NCI-H1694 treated with DMSO at 0.1 percent for 48 hours (cell line): ENCODE data around the gene RCN2.

Experiments used
- DNase-seq: peaks from one replicate; lab custom pipeline; 2025; lab: John Stamatoyannopoulos, UW

The RCN2 gene

DNA sequence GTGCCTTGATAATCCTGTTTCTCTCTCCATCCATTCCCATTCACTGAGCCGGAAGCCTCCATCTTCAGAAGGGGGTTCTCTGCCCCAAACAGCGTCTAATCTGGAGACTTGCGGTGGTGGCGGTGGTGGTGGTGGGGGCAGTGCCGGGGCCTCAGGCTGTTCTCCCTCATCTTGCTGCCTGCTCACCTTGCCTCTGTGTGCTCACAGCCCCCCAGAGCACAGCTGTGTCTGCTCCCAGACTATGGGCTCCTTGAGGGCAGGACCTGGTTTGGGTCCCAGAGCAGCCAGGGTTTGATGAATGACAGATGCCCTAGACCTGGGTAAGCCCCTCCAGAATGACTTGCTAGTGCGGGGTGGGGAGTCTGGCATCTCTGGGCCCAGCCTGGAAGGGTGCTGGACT is 62.9 kb downstream of the RCN2 start:
- DNase-seq: no peak

DNA sequence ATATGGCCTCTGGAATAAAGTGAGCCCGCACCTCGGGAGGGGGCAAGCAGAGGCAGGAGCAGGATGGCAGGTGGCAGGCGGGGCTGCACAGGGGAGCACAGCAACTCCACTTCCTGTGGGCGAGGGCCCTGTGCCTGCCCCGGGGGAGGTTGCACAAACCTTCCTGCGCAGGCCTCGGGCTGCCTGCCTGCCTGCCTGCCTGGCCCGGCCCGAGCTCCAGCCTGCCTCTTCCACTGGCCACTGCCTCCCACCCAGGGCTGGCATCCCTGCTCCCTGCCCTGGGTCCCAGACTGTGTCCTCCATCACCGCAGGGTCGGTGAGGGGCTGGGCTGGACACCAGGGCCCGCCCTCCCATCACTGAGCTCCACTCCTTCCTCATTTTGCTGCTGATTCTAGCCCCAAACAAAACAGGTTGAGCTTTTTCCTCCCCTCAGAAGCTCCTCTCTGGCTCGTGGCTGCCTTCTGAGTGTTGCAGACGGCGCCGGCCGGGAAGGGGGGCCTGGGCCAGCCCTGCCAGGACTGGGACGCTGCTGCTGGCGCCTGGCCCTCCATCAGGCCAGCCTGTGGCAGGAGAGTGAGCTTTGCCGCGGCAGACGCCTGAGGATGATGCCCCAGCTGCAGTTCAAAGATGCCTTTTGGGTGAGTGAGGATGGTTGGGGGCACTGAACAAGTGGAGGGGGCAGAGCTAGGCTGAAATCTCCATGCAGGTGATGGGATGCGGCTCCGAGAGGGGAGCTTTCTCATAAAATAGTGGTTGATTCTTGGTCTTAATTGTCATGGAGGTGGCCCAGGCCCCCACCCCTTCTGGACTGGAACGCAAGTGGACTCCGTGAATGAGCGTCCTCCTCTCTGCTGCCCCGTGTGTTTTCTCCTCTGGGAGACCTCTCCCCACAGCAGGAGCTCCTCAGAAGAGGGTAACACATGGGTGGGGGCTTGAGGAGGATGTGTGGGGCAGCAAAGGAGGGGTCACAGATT is 63.7 kb downstream of the RCN2 start, which contains the start of gene PSTPIP1:
Gene PSTPIP1, plus strand, starts transcription at position 156 of the 975 bp plus-strand sequence. Its CDS starts 448 bp downstream, at position 604.
- no peak for DNase-seq

DNA sequence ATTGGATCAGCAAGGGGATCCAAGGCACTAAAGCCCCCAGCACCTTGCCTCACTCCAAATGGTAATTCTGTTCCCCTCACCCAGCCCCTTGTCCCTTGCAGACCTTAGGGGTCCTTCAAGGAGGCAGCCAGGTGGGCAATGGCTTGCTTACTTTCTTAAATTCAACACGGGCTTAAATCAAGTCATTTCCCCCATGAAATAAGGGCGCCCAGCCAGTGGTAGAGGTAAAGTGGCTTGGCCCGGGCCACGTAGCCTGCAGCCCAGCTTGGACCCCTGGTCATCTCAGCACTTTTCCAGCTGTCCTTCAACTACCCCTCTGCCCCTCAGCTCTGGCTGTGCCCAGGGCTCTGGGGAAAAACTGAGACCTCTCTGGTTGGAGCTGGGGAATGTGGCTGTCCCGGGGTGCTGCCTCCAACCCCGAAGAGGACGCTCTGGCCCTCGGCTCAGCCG is 64.6 kb downstream of the RCN2 start:
- no peak for DNase-seq

DNA sequence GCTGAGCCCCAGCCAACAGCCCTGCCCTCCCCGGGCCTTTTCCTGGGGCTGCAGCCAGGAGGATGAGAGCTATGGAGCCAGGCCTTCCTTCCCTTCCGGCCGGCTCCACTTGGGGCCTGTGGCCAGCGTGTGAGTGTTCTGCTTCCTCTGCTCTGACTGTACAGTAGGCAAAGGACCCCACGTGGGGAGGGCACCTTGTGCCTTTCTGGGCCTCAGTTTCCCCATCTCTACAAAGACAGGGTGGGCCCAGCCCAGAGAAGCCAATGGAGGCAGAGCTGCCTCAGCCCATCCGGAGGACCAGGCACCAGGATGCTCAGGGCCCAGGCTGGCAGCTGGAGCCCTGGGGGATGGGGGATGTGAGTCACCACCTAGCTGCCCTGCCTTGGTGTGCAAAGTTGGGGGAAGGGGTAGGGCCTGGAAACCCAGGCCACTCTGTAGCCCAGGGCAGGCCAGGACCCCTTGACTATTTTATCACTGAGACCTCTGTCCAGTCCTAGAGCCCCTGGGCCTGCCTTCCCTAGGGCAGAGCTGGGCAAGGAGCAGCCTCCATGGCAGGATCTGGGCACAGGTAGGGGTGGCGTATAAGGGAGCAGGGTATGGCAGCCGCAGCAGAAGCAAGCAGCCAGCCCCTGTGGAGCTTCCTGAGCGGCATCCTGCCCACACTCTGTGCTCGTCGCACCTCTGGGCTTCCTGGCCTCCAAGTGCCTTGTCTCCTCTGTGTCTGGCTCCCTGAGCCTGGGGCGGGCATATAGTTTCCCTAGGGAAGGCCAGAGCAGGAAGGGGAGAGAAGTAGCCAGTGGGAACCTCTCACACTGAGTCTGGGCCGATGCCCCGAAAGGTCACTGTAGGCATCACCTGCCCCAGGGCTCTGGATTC is 65.2 kb downstream of the RCN2 start:
- no peak for DNase-seq

GRCh38 chr15:76998663-76999285 is 67.2 kb downstream of the RCN2 start:
- DNase-seq: no peak

- DNase-seq: no peak
Measured at GRCh38 chr15:76999996-77000395, 68.4 kb downstream of the RCN2 start.

DNA sequence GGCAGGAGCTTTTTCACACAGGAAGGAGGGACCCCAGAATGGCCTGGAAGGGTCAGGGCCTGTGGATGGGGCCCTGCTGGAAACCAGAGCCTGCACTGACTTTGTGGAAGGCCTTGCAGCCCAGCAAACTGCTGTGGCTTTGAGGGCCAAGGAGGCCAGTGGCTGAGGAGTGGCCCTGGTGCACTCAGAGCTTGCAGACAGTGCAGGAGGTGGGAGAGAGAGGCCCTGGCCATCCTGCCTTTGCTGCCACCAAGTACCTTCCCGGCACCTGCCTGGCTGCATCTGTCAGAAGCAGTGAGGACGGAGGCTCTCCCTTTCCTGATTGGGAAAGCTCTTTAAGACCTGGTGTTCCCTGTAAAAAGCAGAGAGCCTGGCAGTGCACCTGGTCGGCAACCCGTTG is 69.8 kb downstream of the RCN2 start:
- DNase-seq: no peak

DNA sequence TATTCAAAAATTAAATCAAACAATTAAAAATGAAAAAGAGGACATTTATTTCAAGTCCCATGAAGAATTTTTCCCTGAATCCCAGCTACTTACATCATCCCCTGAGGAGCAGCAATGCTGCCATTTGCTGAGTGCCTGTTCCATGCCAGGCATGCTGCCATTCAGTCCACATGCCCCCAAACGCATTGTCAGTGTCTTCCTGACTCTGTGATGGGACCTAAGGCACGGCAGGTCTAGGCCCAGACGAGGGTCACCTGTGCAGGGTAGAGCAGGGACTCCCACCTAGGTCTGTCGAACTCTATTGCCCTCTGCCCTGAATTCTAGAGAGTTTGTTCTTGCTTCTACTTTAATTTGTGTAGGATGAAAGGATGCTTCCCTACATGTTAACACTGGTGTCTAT is 70.4 kb downstream of the RCN2 start:
- no peak for DNase-seq

- DNase-seq: no peak
Measured at GRCh38 chr15:77002436-77002835, 70.9 kb downstream of the RCN2 start.

DNA sequence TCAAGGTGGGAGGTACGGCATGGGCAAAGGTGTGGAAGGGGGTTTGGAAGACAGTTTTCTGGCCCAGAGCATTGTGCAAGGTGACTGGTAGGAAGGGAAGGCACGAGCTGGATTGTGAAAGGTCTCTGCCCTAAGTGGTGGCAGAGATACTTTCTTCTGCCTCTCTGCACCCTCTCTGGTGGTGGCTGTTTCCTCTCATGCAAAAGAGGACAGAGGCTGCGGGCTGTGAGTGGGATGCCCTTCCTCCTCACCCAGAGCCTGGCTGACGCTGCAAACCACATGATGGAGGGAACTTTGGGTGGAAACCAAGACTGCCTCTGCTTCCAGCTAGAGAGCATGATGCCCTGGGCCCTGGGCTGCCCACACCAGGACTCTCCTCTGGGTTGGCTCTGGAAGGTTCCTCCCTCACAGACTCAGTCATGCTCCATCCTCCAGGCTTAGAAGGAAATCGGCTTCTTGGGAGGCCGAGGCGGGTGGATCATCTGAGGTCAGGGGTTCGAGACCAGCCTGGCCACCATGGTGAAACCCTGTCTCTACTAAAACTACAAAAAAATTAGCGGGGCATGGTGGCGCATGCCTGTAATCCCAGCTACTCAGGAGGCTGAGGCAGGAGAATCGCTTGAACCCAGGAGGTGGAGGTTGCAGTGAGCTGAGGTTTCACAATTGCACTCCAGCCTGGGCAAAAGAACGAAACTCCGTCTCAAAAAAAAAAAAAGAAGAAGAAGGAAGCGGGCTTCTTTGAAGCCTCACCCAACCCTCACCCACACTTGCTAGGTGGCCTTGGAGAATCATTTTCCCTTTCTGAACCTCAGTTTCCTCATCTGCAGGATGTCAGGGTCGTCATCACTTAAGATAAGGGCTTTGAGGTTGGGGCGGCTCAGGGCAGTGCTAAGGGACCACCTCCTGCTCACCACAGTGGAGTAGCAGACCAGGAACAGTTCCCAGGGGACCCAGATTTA is 71.7 kb downstream of the RCN2 start:
- DNase-seq: no peak
